ENCODE results near the gene TRA2B. TPM values are rescaled to one million over a fixed set of nuclear protein-coding genes. Genes with fewer than 3 reads are reported as not detected.

TRA2B gene
- total RNA-seq, 4 donors from 2014 or later = 73.8 to 164 (median 85.1) TPM

DNA sequence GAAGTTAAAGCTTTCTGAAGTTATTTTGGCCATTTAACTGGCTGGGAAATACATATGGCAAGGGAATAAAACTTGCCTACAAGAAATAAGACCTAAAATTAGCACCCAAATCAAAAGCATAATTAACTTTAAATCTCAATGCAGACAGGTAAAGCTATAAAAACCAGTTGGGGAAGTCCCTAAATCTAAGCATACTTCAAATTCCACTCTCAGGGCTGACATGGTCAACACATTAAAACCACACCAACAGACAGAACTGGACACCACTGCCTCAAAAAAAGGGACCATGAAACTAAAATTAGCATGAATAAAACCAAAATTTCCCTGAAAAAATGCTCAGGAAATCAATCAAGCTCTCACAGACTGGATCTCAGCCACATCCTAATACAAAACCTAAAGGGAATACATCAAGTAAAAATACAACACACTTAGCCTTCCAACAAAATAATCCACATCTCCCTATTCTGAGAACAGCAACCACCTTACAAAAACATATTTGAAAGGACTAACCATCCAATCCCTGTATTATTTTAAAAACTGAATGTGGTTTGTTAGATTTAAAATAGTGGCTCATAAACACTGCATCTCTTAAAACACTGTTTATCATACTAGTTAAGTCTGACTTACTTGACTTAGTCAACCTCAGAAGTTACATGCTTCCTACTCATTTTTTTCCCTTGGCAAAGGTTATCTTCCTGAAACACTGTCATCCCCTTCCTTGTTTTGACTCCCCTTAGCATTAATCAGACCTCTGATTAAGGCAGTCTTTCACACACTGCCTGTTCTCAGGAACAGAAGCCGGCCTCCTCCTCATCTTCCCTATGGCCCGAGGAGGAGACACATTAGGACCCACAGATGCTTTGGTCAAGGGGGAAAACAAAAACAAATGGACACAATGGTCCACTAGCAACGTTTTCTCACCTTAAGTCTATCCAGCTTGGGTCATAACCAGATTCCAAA is 8.3 kb downstream of the TRA2B start:
- Histone ChIP-seq H3K27ac (replicated peaks in 1 of 4) (peak overlapping the region in 2 of 4 donors; percentile 36 to 43), H3K4me3 (peak overlapping the region; percentile 9 to 23 (median 15)), H3K36me3 (peaks cover 13 to 17% (median 14%) of the 10 kb centered on the region in 4 donors), H3K27me3 (no peaks in the 10 kb centered on the region), H3K9me3 (no peaks in the 10 kb centered on the region), H3K4me1 (peaks cover 94 to 100% (median 98%) of the 10 kb centered on the region in 4 donors)
- DNase-seq (ENCODE audit: extremely low spot score) = no peak
- TF ChIP-seq, protein P1, sequence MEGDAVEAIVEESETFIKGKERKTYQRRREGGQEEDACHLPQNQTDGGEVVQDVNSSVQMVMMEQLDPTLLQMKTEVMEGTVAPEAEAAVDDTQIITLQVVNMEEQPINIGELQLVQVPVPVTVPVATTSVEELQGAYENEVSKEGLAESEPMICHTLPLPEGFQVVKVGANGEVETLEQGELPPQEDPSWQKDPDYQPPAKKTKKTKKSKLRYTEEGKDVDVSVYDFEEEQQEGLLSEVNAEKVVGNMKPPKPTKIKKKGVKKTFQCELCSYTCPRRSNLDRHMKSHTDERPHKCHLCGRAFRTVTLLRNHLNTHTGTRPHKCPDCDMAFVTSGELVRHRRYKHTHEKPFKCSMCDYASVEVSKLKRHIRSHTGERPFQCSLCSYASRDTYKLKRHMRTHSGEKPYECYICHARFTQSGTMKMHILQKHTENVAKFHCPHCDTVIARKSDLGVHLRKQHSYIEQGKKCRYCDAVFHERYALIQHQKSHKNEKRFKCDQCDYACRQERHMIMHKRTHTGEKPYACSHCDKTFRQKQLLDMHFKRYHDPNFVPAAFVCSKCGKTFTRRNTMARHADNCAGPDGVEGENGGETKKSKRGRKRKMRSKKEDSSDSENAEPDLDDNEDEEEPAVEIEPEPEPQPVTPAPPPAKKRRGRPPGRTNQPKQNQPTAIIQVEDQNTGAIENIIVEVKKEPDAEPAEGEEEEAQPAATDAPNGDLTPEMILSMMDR (IDR thresholded peaks at IDR 0.05) = no peak
- TF ChIP-seq POLR2AphosphoS5 (IDR thresholded peaks at IDR 0.05) (no peak), EP300 (IDR thresholded peaks at IDR 0.05) (no peak), POLR2A (IDR thresholded peaks at IDR 0.05; ENCODE audit: low read depth) (no peak)
- WGBS = 11% methylated on average over 3 of the region's 3 CpGs
- intact Hi-C loops (cut with DNase I) = loop anchor here (10.0 kb wide), 1 partner anchor 275 kb away; no protein-coding TSS in a partner anchor

DNA sequence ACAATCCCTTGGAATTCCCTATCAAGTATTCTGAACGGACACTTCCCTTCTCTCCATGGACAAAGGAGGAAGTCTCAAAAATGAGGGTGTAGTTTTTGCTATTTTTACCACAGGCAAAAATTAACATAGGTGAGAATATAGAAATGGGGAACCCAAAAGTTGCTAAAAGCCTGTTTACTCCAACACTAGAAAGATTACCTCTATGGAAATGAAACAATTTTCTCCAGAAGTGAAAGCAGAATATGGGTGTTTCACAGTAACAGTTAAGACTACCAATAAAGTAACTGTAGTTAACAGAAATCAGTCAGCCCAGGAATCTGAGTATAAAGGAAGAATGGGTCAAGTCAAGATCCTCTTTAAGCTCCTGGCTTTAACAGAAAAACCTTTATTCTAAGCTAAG is 9.3 kb downstream of the TRA2B start:
- H3K4me3 ChIP-seq = peak overlapping the region; percentile 9 to 23 (median 15)
- peaks cover 20 to 25% (median 24%) of the 10 kb centered on the region in 4 donors for H3K36me3 ChIP-seq
- H3K4me1 ChIP-seq = peaks cover 90 to 100% (median 98%) of the 10 kb centered on the region in 4 donors
- intact Hi-C loops (cut with DNase I) = no loop called here
- no peak for DNase-seq (ENCODE audit: extremely low spot score)
- 0% methylated on average over 1 of the region's 1 CpG for WGBS
- peak overlapping the region in 2 of 4 donors; percentile 3 to 36 for H3K27ac ChIP-seq (replicated peaks in 1 of 4)
- H3K9me3 ChIP-seq = no peaks in the 10 kb centered on the region
- no peaks in the 10 kb centered on the region for H3K27me3 ChIP-seq
- TF ChIP-seq, protein P1 (IDR thresholded peaks at IDR 0.05) = no peak
- TF ChIP-seq POLR2AphosphoS5 (IDR thresholded peaks at IDR 0.05) = no peak
- TF ChIP-seq POLR2A (IDR thresholded peaks at IDR 0.05; ENCODE audit: low read depth) = no peak
- TF ChIP-seq EP300 (IDR thresholded peaks at IDR 0.05) = no peak

DNA sequence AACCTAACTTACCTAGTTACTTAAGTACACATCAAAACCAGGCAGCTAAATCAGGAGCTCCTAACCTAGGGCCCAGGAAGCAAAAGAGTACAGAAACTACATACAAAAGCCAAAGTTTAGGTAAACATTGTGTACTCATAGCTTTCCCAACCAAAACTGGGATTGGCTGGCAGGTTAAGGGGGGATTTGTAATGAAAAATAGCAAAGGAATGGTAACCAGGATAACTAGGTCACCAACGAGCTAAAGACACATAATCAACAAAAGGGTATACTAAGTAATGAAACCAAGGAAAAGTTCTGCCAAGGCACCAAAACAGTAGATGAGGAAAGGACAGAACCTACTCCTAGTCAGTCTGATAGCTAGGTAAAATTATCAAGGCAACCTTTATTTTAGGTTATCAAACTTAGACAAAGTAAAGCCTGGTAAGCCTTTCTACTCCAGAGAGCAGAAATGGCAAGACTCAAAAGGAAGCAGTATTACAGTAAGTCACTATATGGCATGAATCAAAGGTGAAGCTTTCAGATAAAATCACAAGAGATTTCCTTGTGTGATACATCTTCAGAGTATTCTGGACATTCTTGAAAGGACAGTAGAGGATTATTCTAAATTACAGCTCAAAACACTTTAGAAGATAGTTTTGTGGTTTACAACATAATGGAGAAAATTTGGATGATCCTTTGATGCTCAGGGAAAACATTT is 10.2 kb downstream of the TRA2B start:
- intact Hi-C loops (cut with DNase I) = no loop called here
- no peaks in the 10 kb centered on the region for H3K27me3 ChIP-seq
- H3K4me1 ChIP-seq = peaks cover 81 to 99% (median 93%) of the 10 kb centered on the region in 4 donors
- H3K4me3 ChIP-seq = peak overlapping the region in 2 of 4 donors; percentile 10 to 23
- peaks cover 28 to 33% (median 32%) of the 10 kb centered on the region in 4 donors for H3K36me3 ChIP-seq
- no peak for TF ChIP-seq POLR2A (IDR thresholded peaks at IDR 0.05; ENCODE audit: low read depth)
- TF ChIP-seq, protein P1 (IDR thresholded peaks at IDR 0.05) = no peak
- TF ChIP-seq POLR2AphosphoS5 (IDR thresholded peaks at IDR 0.05) = no peak
- TF ChIP-seq EP300 (IDR thresholded peaks at IDR 0.05) = no peak
- no peak for DNase-seq (ENCODE audit: extremely low spot score)
- 14% methylated on average over 1 of the region's 1 CpG for WGBS
- peak overlapping the region in 2 of 4 donors; percentile 3 to 19 for H3K27ac ChIP-seq (replicated peaks in 1 of 4)
- H3K9me3 ChIP-seq = no peaks in the 10 kb centered on the region

DNA sequence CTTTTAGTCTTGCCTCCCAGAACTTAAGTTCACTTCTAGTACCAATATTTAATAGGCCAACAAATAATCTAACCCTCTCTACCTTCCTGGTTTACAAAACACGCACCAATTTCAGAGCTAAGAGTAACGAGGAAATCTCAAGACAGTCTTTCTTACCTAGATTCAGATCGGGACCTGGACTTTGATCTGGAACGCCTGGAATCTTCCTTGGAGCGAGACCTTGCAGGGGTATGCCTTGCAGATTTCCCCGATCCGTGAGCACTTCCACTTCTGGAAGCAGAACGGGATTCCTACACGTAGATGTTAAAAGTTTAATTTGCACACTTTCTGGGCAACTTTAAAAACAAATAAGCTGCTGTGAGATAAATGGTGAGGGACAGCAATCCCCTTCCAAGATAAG is 11.4 kb downstream of the TRA2B start:
- H3K4me1 ChIP-seq = peaks cover 72 to 87% (median 82%) of the 10 kb centered on the region in 4 donors

More for the DNA sequence above, 11.4 kb downstream of the TRA2B start:
- no peak for DNase-seq (ENCODE audit: extremely low spot score)
- Histone ChIP-seq H3K27me3 (no peaks in the 10 kb centered on the region), H3K36me3 (peaks cover 40 to 45% (median 44%) of the 10 kb centered on the region in 4 donors), H3K9me3 (no peaks in the 10 kb centered on the region), H3K4me3 (peak overlapping the region in 3 of 4 donors; percentile 6 to 13 (median 9)), H3K27ac (replicated peaks in 1 of 4) (no peak overlapping the region)
- TF ChIP-seq EP300 (IDR thresholded peaks at IDR 0.05) (no peak), POLR2AphosphoS5 (IDR thresholded peaks at IDR 0.05) (no peak), POLR2A (IDR thresholded peaks at IDR 0.05; ENCODE audit: low read depth) (no peak)
- TF ChIP-seq, protein P1 (IDR thresholded peaks at IDR 0.05) = no peak
- intact Hi-C loops (cut with DNase I) = no loop called here
- WGBS = 51% methylated on average over 9 of the region's 9 CpGs
